WTC11 (cell line): Measurements from ENCODE around the gene NUMBL. TPM values are rescaled to one million over a fixed set of nuclear protein-coding genes. Genes with fewer than 3 reads are reported as not detected.

Source experiments
- ATAC-seq: fragments of 200-7000 bp; cut with Tn5 transposase; 2 replicates; pipeline ENCODE4 v1.10.0; 2021; ENCODE audit warnings: mild to moderate bottlenecking, moderate library complexity
- CTCF ChIA-PET: fragments of 300-600 bp; sonication (Branson Sonifier 250); formaldehyde crosslinking; loops from one replicate; lab custom pipeline; 2021; ENCODE audit warnings: antibody characterized with exemption; lab: Charles Lee
- POLR2A ChIA-PET: fragments of 350-600 bp; sonication (Branson Sonifier 250); formaldehyde crosslinking; loops from one replicate; lab custom pipeline; 2021; ENCODE audit warnings: antibody characterized with exemption; lab: Charles Lee
- DNase-seq: peaks from one replicate; pipeline ENCODE4 v3.0.0; 2021; ENCODE audit warnings: low spot score
- H3K27ac Mint-ChIP-seq: 2 replicates; pipeline ENCODE4 v1.8.0; 2021; ENCODE audit warnings: mixed read lengths
- H3K27me3 Mint-ChIP-seq: 2 replicates; pipeline ENCODE4 v1.8.0; 2021; ENCODE audit warnings: low read depth, mild to moderate bottlenecking, moderate library complexity, mixed read lengths
- H3K36me3 Mint-ChIP-seq: 2 replicates; pipeline ENCODE4 v1.8.0; 2021; ENCODE audit warnings: mixed read lengths
- H3K4me1 Mint-ChIP-seq: 2 replicates; pipeline ENCODE4 v1.8.0; 2022; ENCODE audit warnings: mixed read lengths
- H3K4me3 Mint-ChIP-seq: 2 replicates; pipeline ENCODE4 v1.8.0; 2021; ENCODE audit warnings: mild to moderate bottlenecking, moderate library complexity, mixed read lengths
- H3K9me3 Mint-ChIP-seq: 2 replicates; pipeline ENCODE4 v1.8.0; 2021; ENCODE audit warnings: mixed read lengths
- CREM ChIP-seq: sonication (generic); formaldehyde crosslinking; IDR thresholded peaks from 2 replicates; pipeline ENCODE4 v1.8.1; 2022; ENCODE audit warnings: mild to moderate bottlenecking, missing genetic modification reagents, moderate library complexity
- ELF4 ChIP-seq: sonication (generic); formaldehyde crosslinking; IDR thresholded peaks from 2 replicates; pipeline ENCODE4 v1.8.1; 2022; ENCODE audit warnings: low read depth, mild to moderate bottlenecking, moderate library complexity, missing genetic modification reagents
- GTF2I ChIP-seq: fragments of 250-450 bp; sonication (Bioruptor Pico); conservative IDR thresholded peaks from 2 replicates; pipeline ENCODE4 v1.4.0; 2021; ENCODE audit warnings: mild to moderate bottlenecking
- JUN ChIP-seq: sonication (generic); formaldehyde crosslinking; IDR thresholded peaks from 2 replicates; pipeline ENCODE4 v1.8.0; 2023; ENCODE audit warnings: mild to moderate bottlenecking, missing genetic modification reagents
- MXD4 ChIP-seq: fragments of 250-450 bp; sonication (Bioruptor Pico); IDR thresholded peaks from 2 replicates; pipeline ENCODE4 v1.8.0; 2021; ENCODE audit warnings: mild to moderate bottlenecking, moderate library complexity, borderline replicate concordance
- PRRX2 ChIP-seq: fragments of 250-450 bp; sonication (Bioruptor Pico); IDR thresholded peaks from 2 replicates; pipeline ENCODE4 v1.8.0; 2021; ENCODE audit warnings: mild to moderate bottlenecking
- SMAD4 ChIP-seq: sonication (generic); formaldehyde crosslinking; IDR thresholded peaks from 2 replicates; pipeline ENCODE4 v1.8.0; 2022; ENCODE audit warnings: mild to moderate bottlenecking, missing genetic modification reagents
- ZNF219 ChIP-seq: sonication (generic); formaldehyde crosslinking; IDR thresholded peaks from 2 replicates; pipeline ENCODE4 v1.8.0; 2023; ENCODE audit warnings: missing genetic modification reagents, mild to moderate bottlenecking, borderline replicate concordance
- ZNF232 ChIP-seq: sonication (generic); formaldehyde crosslinking; IDR thresholded peaks from 2 replicates; pipeline ENCODE4 v1.8.0; 2022; ENCODE audit warnings: mild to moderate bottlenecking, missing genetic modification reagents
- ZNF416 ChIP-seq: fragments of 250-450 bp; sonication (Bioruptor Pico); IDR thresholded peaks from 2 replicates; pipeline ENCODE4 v1.9.0; 2021; ENCODE audit warnings: mild to moderate bottlenecking, inconsistent platforms
- total RNA-seq: library from RNA; stranded (reverse); gene quantifications from 3 replicates; pipeline ENCODE4 v1.2.3, GENCODE V29; 2021
- TF ChIP-seq, protein P1 (sequence below): sonication (generic); formaldehyde crosslinking; IDR thresholded peaks from 2 replicates; pipeline ENCODE4 v1.8.0; 2022; ENCODE audit warnings: mild to moderate bottlenecking, missing genetic modification reagents
- TF ChIP-seq, protein P2 (sequence below): sonication (generic); formaldehyde crosslinking; IDR thresholded peaks from 2 replicates; pipeline ENCODE4 v1.8.1; 2022; ENCODE audit warnings: mild to moderate bottlenecking, moderate library complexity, missing genetic modification reagents
- TF ChIP-seq, protein P3 (sequence below): sonication (generic); formaldehyde crosslinking; IDR thresholded peaks from 2 replicates; pipeline ENCODE4 v1.8.1; 2023; ENCODE audit warnings: mild to moderate bottlenecking, moderate library complexity, missing genetic modification reagents
- TF ChIP-seq, protein P4 (sequence below): sonication (generic); formaldehyde crosslinking; IDR thresholded peaks from 2 replicates; pipeline ENCODE4 v1.8.0; 2022; ENCODE audit warnings: missing genetic modification reagents
- TF ChIP-seq, protein P5 (sequence below): sonication (generic); formaldehyde crosslinking; conservative IDR thresholded peaks from 2 replicates; pipeline ENCODE4 v1.8.1; 2023; ENCODE audit warnings: mild to moderate bottlenecking, low read depth, missing genetic modification reagents, moderate library complexity
- TF ChIP-seq, protein P6 (sequence below): sonication (generic); formaldehyde crosslinking; IDR thresholded peaks from 2 replicates; pipeline ENCODE4 v1.8.1; 2023; ENCODE audit warnings: mild to moderate bottlenecking, missing genetic modification reagents, borderline replicate concordance
- TF ChIP-seq, protein P7 (sequence below): sonication (generic); formaldehyde crosslinking; IDR thresholded peaks from 2 replicates; pipeline ENCODE4 v1.8.1; 2023; ENCODE audit warnings: mild to moderate bottlenecking, missing genetic modification reagents
- TF ChIP-seq, protein P8 (sequence below): sonication (generic); formaldehyde crosslinking; IDR thresholded peaks from 2 replicates; pipeline ENCODE4 v1.8.1; 2023; ENCODE audit warnings: mild to moderate bottlenecking, missing genetic modification reagents, moderate library complexity

NUMBL gene
- total RNA-seq, 1 experiment from 2014 or later: 30.3 TPM

DNA sequence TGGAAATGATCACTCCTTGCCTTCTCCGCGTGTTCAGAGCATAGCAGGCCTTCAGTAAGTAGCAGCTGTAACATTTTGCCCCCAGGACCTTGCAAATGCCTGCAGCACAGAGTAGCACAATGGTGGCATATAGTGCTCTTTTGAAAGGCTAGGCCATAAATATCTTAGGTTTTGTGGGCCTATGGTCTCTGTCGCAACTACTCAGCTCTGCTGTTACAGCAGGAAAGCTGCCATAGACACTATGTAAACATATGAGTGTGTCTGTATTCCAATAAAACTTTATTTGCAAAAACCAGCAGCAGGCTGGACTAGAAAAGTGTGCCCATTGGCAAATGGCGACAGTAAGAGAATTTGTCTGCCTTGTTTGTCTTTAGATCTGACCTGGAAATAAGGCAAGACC is 35.8 kb upstream of the NUMBL start:
- peaks cover 39% of the 10 kb centered on the region for H3K36me3 Mint-ChIP-seq
- DNase-seq: no peak
- ChIA-PET CTCF (no interaction called here), POLR2A (no interaction called here)
- no peak for ATAC-seq
- H3K4me1 Mint-ChIP-seq: no peaks in the 10 kb centered on the region
- TF ChIP-seq ZNF232 (no peak), MXD4 (CRISPR knock-in tag) (no peak), ZNF219 (CRISPR knock-in tag) (no peak), ELF4 (CRISPR knock-in tag) (no peak), SMAD4 (CRISPR knock-in tag) (no peak), JUN (no peak), GTF2I (CRISPR knock-in tag) (no peak), ZNF416 (CRISPR knock-in tag) (no peak), CREM (CRISPR knock-in tag) (no peak), PRRX2 (CRISPR knock-in tag) (no peak)
- TF ChIP-seq, protein P1, sequence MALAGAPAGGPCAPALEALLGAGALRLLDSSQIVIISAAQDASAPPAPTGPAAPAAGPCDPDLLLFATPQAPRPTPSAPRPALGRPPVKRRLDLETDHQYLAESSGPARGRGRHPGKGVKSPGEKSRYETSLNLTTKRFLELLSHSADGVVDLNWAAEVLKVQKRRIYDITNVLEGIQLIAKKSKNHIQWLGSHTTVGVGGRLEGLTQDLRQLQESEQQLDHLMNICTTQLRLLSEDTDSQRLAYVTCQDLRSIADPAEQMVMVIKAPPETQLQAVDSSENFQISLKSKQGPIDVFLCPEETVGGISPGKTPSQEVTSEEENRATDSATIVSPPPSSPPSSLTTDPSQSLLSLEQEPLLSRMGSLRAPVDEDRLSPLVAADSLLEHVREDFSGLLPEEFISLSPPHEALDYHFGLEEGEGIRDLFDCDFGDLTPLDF (CRISPR knock-in tag): no peak
- TF ChIP-seq, protein P2, sequence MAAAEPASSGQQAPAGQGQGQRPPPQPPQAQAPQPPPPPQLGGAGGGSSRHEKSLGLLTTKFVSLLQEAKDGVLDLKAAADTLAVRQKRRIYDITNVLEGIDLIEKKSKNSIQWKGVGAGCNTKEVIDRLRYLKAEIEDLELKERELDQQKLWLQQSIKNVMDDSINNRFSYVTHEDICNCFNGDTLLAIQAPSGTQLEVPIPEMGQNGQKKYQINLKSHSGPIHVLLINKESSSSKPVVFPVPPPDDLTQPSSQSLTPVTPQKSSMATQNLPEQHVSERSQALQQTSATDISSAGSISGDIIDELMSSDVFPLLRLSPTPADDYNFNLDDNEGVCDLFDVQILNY (CRISPR knock-in tag): no peak
- TF ChIP-seq, protein P3, sequence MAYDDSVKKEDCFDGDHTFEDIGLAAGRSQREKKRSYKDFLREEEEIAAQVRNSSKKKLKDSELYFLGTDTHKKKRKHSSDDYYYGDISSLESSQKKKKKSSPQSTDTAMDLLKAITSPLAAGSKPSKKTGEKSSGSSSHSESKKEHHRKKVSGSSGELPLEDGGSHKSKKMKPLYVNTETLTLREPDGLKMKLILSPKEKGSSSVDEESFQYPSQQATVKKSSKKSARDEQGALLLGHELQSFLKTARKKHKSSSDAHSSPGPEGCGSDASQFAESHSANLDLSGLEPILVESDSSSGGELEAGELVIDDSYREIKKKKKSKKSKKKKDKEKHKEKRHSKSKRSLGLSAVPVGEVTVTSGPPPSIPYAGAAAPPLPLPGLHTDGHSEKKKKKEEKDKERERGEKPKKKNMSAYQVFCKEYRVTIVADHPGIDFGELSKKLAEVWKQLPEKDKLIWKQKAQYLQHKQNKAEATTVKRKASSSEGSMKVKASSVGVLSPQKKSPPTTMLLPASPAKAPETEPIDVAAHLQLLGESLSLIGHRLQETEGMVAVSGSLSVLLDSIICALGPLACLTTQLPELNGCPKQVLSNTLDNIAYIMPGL (CRISPR knock-in tag): no peak
- TF ChIP-seq, protein P4, sequence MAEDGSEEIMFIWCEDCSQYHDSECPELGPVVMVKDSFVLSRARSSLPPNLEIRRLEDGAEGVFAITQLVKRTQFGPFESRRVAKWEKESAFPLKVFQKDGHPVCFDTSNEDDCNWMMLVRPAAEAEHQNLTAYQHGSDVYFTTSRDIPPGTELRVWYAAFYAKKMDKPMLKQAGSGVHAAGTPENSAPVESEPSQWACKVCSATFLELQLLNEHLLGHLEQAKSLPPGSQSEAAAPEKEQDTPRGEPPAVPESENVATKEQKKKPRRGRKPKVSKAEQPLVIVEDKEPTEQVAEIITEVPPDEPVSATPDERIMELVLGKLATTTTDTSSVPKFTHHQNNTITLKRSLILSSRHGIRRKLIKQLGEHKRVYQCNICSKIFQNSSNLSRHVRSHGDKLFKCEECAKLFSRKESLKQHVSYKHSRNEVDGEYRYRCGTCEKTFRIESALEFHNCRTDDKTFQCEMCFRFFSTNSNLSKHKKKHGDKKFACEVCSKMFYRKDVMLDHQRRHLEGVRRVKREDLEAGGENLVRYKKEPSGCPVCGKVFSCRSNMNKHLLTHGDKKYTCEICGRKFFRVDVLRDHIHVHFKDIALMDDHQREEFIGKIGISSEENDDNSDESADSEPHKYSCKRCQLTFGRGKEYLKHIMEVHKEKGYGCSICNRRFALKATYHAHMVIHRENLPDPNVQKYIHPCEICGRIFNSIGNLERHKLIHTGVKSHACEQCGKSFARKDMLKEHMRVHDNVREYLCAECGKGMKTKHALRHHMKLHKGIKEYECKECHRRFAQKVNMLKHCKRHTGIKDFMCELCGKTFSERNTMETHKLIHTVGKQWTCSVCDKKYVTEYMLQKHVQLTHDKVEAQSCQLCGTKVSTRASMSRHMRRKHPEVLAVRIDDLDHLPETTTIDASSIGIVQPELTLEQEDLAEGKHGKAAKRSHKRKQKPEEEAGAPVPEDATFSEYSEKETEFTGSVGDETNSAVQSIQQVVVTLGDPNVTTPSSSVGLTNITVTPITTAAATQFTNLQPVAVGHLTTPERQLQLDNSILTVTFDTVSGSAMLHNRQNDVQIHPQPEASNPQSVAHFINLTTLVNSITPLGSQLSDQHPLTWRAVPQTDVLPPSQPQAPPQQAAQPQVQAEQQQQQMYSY: no peak
- TF ChIP-seq, protein P5, sequence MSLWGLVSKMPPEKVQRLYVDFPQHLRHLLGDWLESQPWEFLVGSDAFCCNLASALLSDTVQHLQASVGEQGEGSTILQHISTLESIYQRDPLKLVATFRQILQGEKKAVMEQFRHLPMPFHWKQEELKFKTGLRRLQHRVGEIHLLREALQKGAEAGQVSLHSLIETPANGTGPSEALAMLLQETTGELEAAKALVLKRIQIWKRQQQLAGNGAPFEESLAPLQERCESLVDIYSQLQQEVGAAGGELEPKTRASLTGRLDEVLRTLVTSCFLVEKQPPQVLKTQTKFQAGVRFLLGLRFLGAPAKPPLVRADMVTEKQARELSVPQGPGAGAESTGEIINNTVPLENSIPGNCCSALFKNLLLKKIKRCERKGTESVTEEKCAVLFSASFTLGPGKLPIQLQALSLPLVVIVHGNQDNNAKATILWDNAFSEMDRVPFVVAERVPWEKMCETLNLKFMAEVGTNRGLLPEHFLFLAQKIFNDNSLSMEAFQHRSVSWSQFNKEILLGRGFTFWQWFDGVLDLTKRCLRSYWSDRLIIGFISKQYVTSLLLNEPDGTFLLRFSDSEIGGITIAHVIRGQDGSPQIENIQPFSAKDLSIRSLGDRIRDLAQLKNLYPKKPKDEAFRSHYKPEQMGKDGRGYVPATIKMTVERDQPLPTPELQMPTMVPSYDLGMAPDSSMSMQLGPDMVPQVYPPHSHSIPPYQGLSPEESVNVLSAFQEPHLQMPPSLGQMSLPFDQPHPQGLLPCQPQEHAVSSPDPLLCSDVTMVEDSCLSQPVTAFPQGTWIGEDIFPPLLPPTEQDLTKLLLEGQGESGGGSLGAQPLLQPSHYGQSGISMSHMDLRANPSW (CRISPR knock-in tag): no peak
- TF ChIP-seq, protein P6, sequence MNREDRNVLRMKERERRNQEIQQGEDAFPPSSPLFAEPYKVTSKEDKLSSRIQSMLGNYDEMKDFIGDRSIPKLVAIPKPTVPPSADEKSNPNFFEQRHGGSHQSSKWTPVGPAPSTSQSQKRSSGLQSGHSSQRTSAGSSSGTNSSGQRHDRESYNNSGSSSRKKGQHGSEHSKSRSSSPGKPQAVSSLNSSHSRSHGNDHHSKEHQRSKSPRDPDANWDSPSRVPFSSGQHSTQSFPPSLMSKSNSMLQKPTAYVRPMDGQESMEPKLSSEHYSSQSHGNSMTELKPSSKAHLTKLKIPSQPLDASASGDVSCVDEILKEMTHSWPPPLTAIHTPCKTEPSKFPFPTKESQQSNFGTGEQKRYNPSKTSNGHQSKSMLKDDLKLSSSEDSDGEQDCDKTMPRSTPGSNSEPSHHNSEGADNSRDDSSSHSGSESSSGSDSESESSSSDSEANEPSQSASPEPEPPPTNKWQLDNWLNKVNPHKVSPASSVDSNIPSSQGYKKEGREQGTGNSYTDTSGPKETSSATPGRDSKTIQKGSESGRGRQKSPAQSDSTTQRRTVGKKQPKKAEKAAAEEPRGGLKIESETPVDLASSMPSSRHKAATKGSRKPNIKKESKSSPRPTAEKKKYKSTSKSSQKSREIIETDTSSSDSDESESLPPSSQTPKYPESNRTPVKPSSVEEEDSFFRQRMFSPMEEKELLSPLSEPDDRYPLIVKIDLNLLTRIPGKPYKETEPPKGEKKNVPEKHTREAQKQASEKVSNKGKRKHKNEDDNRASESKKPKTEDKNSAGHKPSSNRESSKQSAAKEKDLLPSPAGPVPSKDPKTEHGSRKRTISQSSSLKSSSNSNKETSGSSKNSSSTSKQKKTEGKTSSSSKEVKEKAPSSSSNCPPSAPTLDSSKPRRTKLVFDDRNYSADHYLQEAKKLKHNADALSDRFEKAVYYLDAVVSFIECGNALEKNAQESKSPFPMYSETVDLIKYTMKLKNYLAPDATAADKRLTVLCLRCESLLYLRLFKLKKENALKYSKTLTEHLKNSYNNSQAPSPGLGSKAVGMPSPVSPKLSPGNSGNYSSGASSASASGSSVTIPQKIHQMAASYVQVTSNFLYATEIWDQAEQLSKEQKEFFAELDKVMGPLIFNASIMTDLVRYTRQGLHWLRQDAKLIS (CRISPR knock-in tag): no peak
- TF ChIP-seq, protein P7, sequence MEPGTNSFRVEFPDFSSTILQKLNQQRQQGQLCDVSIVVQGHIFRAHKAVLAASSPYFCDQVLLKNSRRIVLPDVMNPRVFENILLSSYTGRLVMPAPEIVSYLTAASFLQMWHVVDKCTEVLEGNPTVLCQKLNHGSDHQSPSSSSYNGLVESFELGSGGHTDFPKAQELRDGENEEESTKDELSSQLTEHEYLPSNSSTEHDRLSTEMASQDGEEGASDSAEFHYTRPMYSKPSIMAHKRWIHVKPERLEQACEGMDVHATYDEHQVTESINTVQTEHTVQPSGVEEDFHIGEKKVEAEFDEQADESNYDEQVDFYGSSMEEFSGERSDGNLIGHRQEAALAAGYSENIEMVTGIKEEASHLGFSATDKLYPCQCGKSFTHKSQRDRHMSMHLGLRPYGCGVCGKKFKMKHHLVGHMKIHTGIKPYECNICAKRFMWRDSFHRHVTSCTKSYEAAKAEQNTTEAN (CRISPR knock-in tag): no peak
- TF ChIP-seq, protein P8, sequence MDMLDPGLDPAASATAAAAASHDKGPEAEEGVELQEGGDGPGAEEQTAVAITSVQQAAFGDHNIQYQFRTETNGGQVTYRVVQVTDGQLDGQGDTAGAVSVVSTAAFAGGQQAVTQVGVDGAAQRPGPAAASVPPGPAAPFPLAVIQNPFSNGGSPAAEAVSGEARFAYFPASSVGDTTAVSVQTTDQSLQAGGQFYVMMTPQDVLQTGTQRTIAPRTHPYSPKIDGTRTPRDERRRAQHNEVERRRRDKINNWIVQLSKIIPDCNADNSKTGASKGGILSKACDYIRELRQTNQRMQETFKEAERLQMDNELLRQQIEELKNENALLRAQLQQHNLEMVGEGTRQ (CRISPR knock-in tag): no peak
- H3K27me3 Mint-ChIP-seq: no peaks in the 10 kb centered on the region
- H3K9me3 Mint-ChIP-seq: peaks cover 4% of the 10 kb centered on the region; the same call in 1 of the 2 replicates
- H3K27ac Mint-ChIP-seq: no peak overlapping the region
- no peak overlapping the region for H3K4me3 Mint-ChIP-seq
